Thyroid gland (tissue), 4 donors: ENCODE results near the gene PTPN11. TPM values are rescaled to one million over a fixed set of nuclear protein-coding genes. Genes with fewer than 3 reads are reported as not detected.
"Not testable (repeated sequence)": the region's sequence is repeated elsewhere in the genome, so short reads cannot be mapped to it uniquely, and the experiment has no call there.

Source experiments
- DNase-seq, 2 donors: peaks; one replicate each; pipeline ENCODE4 v3.0.0-alpha.2; 2019
- H3K27ac ChIP-seq, 3 donors: fragments of 200-600 bp; sonication (generic); 1 replicate in 2 of 3; 2 replicates in 1 of 3; pipeline ENCODE4 v1.5.1; 2016 to 2019; ENCODE audit warnings: mild to moderate bottlenecking in 1 of 3, moderate library complexity in 1 of 3
- H3K27me3 ChIP-seq: fragments of 200-600 bp; sonication (generic); one replicate; pipeline ENCODE4 v1.5.1; 2019
- H3K36me3 ChIP-seq, 2 donors: fragments of 200-600 bp; sonication (generic); one replicate each; pipeline ENCODE4 v1.5.1; 2016 to 2019
- H3K4me1 ChIP-seq, 2 donors: fragments of 200-600 bp; sonication (generic); one replicate each; pipeline ENCODE4 v1.5.1; 2017 to 2019
- H3K4me3 ChIP-seq, 3 donors: fragments of 200-600 bp; sonication (generic); replicated peaks in 1 of 3; 1 replicate in 2 of 3; 2 replicates in 1 of 3; pipeline ENCODE4 v1.5.1; 2016; ENCODE audit warnings: mild to moderate bottlenecking in 1 of 3
- H3K9me3 ChIP-seq: fragments of 200-600 bp; sonication (generic); one replicate; pipeline ENCODE4 v1.5.1; 2017
- CTCF ChIP-seq, 6 experiments: fragments of 200-600 bp in 3 of 6; fragments of 450-650 bp in 3 of 6; sonication (generic) in 3 of 6; IDR thresholded peaks; one replicate each; pipeline ENCODE4 v1.5.1; 2016 to 2019; ENCODE audit warnings: antibody characterized with exemption in 6 of 6, mild to moderate bottlenecking in 2 of 6, inconsistent platforms in 1 of 6, moderate library complexity in 1 of 6
- POLR2A ChIP-seq, 2 donors: fragments of 450-650 bp; IDR thresholded peaks; one replicate each; pipeline ENCODE4 v1.6.1; 2017; ENCODE audit warnings: antibody characterized with exemption in 2 of 2, mild to moderate bottlenecking in 2 of 2, moderate library complexity in 1 of 2
- WGBS, 2 donors: methylation state at CpG; one replicate each; pipeline ENCODE4 v1.1.5; 2017; 5-methylcytosine and 5-hydroxymethylcytosine counted together
- intact Hi-C: fragments of 100-400 bp; cut with DNase I; formaldehyde crosslinking; loops from one replicate; pipeline ENCODE4 v1.15.1; 2023
- total RNA-seq, 4 donors: library from RNA; depleted of rRNA; stranded (reverse); fragments of >200 nt; gene quantifications; one replicate each; pipeline ENCODE4 v1.2.3, GENCODE V29; 2016

PTPN11 gene
- total RNA-seq, 4 donors from 2014 or later = 75.8 to 99.6 (median 78.5) TPM

GRCh38 chr12:112443916-112444315 is 25.2 kb downstream of the PTPN11 start:
- H3K4me1 ChIP-seq = no peaks in the 10 kb centered on the region
- peaks cover 0 to 3% of the 10 kb centered on the region in 2 donors for H3K36me3 ChIP-seq
- intact Hi-C loops = no loop called here
- TF ChIP-seq POLR2A (IDR thresholded peaks at IDR 0.05) (no peak), CTCF (IDR thresholded peaks at IDR 0.05) (no peak)
- no peak overlapping the region for H3K27ac ChIP-seq
- no peaks in the 10 kb centered on the region for H3K27me3 ChIP-seq
- no peaks in the 10 kb centered on the region for H3K9me3 ChIP-seq
- 99% methylated on average over 4 of the region's 4 CpGs for WGBS, 2 donors
- DNase-seq = no peak
- no peak overlapping the region for H3K4me3 ChIP-seq

- intact Hi-C loops = no loop called here
- H3K36me3 ChIP-seq = peaks cover 12% of the 10 kb centered on the region in 2 donors
Observed at GRCh38 chr12:112446008-112446725, 27.4 kb downstream of the PTPN11 start.

GRCh38 chr12:112447106-112447505 is 28.4 kb downstream of the PTPN11 start:
- no peaks in the 10 kb centered on the region for H3K4me1 ChIP-seq
- intact Hi-C loops = no loop called here
- H3K27me3 ChIP-seq = no peaks in the 10 kb centered on the region
- H3K36me3 ChIP-seq = peaks cover 15 to 16% of the 10 kb centered on the region in 2 donors
- DNase-seq = no peak
- no peak overlapping the region for H3K27ac ChIP-seq
- TF ChIP-seq CTCF (IDR thresholded peaks at IDR 0.05) (no peak), POLR2A (IDR thresholded peaks at IDR 0.05) (no peak)
- WGBS, 2 donors = 82 to 84% methylated on average over 3 of the region's 3 CpGs
- no peaks in the 10 kb centered on the region for H3K9me3 ChIP-seq
- no peak overlapping the region for H3K4me3 ChIP-seq

More at GRCh38 chr12:112446008-112446725, 27.4 kb downstream of the PTPN11 start:
- TF ChIP-seq CTCF (IDR thresholded peaks at IDR 0.05) (no peak), POLR2A (IDR thresholded peaks at IDR 0.05) (no peak)
- no peaks in the 10 kb centered on the region for H3K9me3 ChIP-seq
- no peak for DNase-seq
- no peaks in the 10 kb centered on the region for H3K4me1 ChIP-seq
- no peaks in the 10 kb centered on the region for H3K27me3 ChIP-seq
- H3K4me3 ChIP-seq = no peak overlapping the region
- WGBS, 2 donors = 91 to 95% methylated on average over 3 of the region's 3 CpGs
- no peak overlapping the region for H3K27ac ChIP-seq

- intact Hi-C loops, H3K4me3 ChIP-seq, H3K27me3 ChIP-seq, H3K27ac ChIP-seq, DNase-seq, H3K9me3 ChIP-seq, H3K4me1 ChIP-seq: not testable (repeated sequence)
- H3K36me3 ChIP-seq = peaks cover 16 to 19% of the 10 kb centered on the region in 2 donors
- 90 to 92% methylated on average over 2 of the region's 2 CpGs for WGBS, 2 donors
Observed at GRCh38 chr12:112448165-112448564, 29.4 kb downstream of the PTPN11 start.

- intact Hi-C loops = no loop called here
- 87% methylated on average over 4 of the region's 4 CpGs for WGBS, 2 donors
- H3K36me3 ChIP-seq = peaks cover 25 to 40% of the 10 kb centered on the region in 2 donors
Observed at GRCh38 chr12:112450725-112451124, 32.0 kb downstream of the PTPN11 start.

More at GRCh38 chr12:112450725-112451124, 32.0 kb downstream of the PTPN11 start:
- H3K27me3 ChIP-seq = no peaks in the 10 kb centered on the region
- H3K4me3 ChIP-seq = no peak overlapping the region
- TF ChIP-seq POLR2A (IDR thresholded peaks at IDR 0.05) = no peak
- TF ChIP-seq CTCF (IDR thresholded peaks at IDR 0.05) = no peak
- no peak overlapping the region for H3K27ac ChIP-seq
- H3K9me3 ChIP-seq = no peaks in the 10 kb centered on the region
- DNase-seq = no peak
- H3K4me1 ChIP-seq = no peaks in the 10 kb centered on the region
